ENCODE data around the gene ATAT1. TPM values are rescaled to one million over a fixed set of nuclear protein-coding genes. Genes with fewer than 3 reads are reported as not detected.

ATAT1 gene
- total RNA-seq, 4 donors from 2014 or later, result 1.9 to 7.8 (median 5.6) TPM

GRCh38 chr6:30611150-30611855 lies 15.4 kb upstream of the ATAT1 start:
- DNase-seq (ENCODE audit: low spot score in 2 of 2), result no peak
- WGBS, 2 donors, result 68 to 71% methylated on average over 9 of the region's 9 CpGs

DNA sequence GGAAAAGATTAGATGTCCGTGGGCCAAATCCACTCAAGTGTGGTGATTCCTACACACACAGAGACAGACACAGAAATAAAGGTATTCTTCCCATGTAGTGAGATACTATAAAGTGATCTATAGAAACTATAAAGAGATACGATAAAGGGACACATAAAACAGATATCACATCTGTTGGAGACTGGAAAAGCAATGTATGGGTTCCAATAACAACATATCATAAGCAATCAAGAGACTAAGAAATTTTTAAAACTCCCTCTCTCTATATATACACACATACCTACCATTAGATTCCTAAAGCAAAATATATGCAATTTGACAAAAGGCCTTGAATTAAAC lies 14.8 kb upstream of the ATAT1 start:
- H3K4me3 ChIP-seq (ENCODE audit: low read depth, poor library complexity, severe bottlenecking), result no peak overlapping the region
- intact Hi-C loops (cut with DNase I; ENCODE audit: low total_unique reads), result no loop called here
- WGBS, 2 donors, result 77 to 83% methylated on average over 2 of the region's 2 CpGs

More at GRCh38 chr6:30611150-30611855, 15.4 kb upstream of the ATAT1 start:
- intact Hi-C loops (cut with DNase I; ENCODE audit: low total_unique reads), result no loop called here
- TF ChIP-seq, protein P1, sequence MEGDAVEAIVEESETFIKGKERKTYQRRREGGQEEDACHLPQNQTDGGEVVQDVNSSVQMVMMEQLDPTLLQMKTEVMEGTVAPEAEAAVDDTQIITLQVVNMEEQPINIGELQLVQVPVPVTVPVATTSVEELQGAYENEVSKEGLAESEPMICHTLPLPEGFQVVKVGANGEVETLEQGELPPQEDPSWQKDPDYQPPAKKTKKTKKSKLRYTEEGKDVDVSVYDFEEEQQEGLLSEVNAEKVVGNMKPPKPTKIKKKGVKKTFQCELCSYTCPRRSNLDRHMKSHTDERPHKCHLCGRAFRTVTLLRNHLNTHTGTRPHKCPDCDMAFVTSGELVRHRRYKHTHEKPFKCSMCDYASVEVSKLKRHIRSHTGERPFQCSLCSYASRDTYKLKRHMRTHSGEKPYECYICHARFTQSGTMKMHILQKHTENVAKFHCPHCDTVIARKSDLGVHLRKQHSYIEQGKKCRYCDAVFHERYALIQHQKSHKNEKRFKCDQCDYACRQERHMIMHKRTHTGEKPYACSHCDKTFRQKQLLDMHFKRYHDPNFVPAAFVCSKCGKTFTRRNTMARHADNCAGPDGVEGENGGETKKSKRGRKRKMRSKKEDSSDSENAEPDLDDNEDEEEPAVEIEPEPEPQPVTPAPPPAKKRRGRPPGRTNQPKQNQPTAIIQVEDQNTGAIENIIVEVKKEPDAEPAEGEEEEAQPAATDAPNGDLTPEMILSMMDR (IDR thresholded peaks at IDR 0.05), result no peak
- TF ChIP-seq POLR2A (IDR thresholded peaks at IDR 0.05), result no peak
- H3K4me3 ChIP-seq (ENCODE audit: low read depth, poor library complexity, severe bottlenecking), result no peak overlapping the region

GRCh38 chr6:30612213-30612612 lies 14.5 kb upstream of the ATAT1 start:
- DNase-seq (ENCODE audit: low spot score in 2 of 2), result no peak
- 36 to 45% methylated on average over 1 of the region's 1 CpG for WGBS, 2 donors
- intact Hi-C loops (cut with DNase I; ENCODE audit: low total_unique reads), result no loop called here
- H3K4me3 ChIP-seq (ENCODE audit: low read depth, poor library complexity, severe bottlenecking), result no peak overlapping the region
- TF ChIP-seq, protein P1 (IDR thresholded peaks at IDR 0.05), result no peak
- TF ChIP-seq POLR2A (IDR thresholded peaks at IDR 0.05), result no peak

More for the DNA sequence above, 14.8 kb upstream of the ATAT1 start:
- no peak for TF ChIP-seq POLR2A (IDR thresholded peaks at IDR 0.05)
- TF ChIP-seq, protein P1 (IDR thresholded peaks at IDR 0.05), result no peak
- no peak for DNase-seq (ENCODE audit: low spot score in 2 of 2)

DNA sequence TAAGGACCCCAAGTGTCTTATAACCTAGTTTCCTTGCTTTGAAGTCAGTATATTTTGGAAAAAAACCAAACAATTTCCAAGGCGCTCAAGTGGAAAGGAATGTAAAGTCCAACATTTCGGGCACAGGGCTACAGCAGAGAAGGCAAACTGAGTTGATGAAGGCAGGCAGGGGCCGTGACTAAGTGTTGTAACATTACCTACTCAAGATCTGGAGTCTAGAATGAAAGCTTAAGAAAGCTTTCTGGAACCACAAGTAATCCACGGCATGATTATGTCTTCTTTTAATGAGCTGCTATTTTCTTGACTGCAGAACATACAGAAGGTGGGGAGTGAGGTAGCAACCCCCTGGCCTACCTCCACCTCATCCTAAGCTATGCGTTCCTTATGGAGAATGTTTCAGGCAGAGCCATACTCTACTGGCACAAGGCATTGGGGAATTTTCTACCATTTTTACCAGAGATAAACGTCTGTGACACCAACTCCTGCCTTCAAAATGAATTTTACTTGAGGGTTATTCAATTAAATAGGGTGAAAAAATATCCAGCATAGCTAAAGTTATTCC lies 13.9 kb upstream of the ATAT1 start:
- WGBS, 2 donors, result 45 to 50% methylated on average over 6 of the region's 6 CpGs
- intact Hi-C loops (cut with DNase I; ENCODE audit: low total_unique reads), result no loop called here
- H3K4me3 ChIP-seq (ENCODE audit: low read depth, poor library complexity, severe bottlenecking), result no peak overlapping the region
- TF ChIP-seq, protein P1 (IDR thresholded peaks at IDR 0.05), result no peak
- no peak for TF ChIP-seq POLR2A (IDR thresholded peaks at IDR 0.05)
- no peak for DNase-seq (ENCODE audit: low spot score in 2 of 2)

DNA sequence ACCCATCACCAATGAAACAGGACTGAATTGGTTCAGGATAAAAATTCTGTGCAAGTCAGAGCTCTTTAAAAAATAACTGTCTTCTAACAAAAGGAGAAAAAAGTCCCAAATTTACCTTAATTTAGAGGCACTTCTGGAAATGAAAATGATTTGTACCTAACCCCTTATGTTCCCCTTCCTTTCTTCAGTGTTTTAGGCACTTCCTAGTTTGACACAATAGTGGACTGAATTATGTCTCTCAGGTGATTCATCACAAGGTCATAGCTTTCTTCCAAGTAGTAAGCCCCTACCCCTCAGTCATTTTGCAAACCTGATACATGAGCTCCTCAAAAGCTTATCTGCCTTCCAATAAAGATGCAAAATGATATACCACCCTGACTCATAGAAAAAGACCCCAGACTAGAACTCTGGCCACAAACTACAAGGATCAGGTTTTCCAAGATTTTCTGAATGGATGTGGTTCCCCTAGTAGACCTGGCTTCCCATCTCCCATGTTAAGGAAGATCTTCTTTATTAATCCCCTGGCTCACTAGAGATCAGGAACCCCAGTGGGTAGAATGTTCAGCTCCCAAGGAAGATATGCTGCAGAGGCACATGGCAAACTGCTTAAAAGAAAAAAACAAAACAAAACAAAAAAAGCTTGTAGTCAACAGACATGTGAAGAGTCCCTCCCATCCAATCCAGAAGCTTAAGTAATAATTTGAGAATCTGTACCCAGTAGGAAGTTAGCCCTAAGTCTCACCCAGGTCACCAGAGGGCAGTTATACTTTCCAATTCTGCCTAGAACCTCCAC lies 13.2 kb upstream of the ATAT1 start:
- H3K4me3 ChIP-seq (ENCODE audit: low read depth, poor library complexity, severe bottlenecking), result no peak overlapping the region
- no peak for DNase-seq (ENCODE audit: low spot score in 2 of 2)
- intact Hi-C loops (cut with DNase I; ENCODE audit: low total_unique reads), result no loop called here
- TF ChIP-seq, protein P1 (IDR thresholded peaks at IDR 0.05), result no peak
- TF ChIP-seq POLR2A (IDR thresholded peaks at IDR 0.05), result no peak
